Raji (cell line): ENCODE measurements around the gene LILRB3.

Experiments used
- POLR2A ChIP-seq: IDR thresholded peaks from 2 replicates; pipeline ENCODE4 v1.6.1; 2011; ENCODE audit warnings: low read depth, low read length, control low read depth; ENCODE audit not compliant: insufficient read depth

The LILRB3 gene

DNA sequence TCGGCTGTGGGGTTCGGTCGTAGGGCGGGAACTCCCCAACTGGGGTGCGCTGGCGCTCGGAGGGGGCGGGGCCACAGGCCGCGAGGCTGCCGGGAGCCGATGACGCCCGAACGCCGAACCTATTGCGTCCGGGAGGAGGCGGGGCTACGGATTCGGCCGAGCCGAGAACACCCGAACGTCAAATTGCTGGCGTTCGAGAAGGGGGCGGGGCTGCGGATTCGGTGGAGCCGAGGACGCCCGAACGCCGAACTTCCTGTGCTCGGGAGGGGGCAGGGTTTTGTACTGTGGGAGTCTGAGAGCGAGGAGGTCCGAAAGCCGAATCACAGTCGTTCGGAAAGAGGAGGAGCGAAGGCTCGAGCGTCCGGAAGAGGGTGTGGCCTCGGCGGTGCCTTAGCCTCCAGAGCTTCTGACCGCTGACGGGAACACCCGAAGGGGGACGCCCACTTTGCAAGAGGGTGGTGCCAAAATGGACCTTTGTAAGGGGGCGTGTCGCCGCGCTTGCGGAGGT, 32.2 kb downstream of the LILRB3 start:
- TF ChIP-seq POLR2A = no peak; the same call in 1 of the 2 replicates

DNA sequence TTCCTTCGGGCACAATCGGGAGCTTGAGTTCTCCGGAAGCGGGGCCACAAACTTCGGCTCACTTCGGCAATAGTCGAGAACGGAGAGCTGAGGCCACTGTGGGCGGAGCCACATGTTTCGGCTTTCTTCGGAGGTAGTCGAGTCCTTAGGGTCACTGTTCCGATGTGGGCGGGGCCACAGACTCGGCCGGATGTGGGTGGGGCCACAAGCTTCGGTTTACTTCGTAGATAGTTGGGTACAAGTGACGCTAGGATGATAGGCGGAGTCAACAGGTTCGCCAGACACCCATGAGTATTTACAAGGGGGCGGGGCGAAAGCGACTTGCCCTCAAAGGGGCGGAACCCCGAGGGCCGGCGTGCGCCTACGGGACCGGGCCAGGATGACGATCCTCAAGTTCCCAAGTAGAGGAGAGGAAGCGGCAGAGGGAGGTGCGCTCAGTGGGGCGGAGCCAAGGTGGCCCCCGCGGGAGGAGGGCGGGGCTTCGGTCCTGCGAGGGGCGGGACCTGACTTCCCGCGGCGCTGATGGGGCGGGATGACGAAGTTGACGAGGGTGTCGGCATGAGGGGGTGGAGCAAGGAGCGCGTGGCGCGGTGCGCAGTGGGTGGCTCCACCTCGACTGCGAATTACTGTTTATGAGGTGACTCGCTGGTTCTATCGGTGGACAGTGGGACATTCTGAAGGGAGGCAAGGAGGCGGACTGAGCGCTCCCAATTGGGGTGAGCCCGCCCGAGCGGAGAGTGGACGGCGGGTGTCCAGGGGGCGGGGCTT, 32.9 kb downstream of the LILRB3 start:
- TF ChIP-seq POLR2A = peak; percentile 77

DNA sequence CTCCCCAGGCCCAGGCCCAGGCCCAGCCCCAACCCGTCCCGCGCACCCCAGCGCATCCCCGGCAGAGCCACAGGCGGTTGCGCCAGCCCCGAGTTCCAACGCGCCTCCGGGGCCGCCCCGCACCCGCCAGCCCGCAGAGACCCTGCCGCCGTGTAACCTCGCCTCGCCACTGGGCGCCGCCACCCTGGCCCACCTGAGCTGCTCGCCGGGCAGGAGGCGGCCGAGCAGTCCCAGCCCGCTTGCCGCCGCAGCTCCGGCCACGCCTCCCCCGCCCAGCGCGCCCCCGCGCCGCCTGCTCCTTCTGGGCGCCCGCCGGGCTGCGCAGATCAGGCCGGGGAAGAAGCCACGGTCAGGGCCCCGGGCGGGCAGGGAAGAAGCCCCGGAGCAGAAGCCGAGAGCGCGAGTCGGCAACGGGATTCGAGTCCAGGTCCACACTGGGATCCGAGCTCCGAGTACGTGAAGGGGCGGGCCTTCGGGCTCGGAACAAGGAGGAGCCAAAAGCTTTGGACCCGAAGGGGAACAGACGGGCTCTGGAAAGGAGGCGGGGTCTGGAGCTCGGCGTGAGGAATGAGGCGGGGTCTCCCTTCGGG, 33.6 kb downstream of the LILRB3 start, which contains the start of gene MBOAT7:
MBOAT7 (minus strand) TSS at position 436 of the 590 bp plus-strand sequence. CDS start 1,072 bp downstream, outside the sequence.
- peak; percentile 80 for TF ChIP-seq POLR2A

DNA sequence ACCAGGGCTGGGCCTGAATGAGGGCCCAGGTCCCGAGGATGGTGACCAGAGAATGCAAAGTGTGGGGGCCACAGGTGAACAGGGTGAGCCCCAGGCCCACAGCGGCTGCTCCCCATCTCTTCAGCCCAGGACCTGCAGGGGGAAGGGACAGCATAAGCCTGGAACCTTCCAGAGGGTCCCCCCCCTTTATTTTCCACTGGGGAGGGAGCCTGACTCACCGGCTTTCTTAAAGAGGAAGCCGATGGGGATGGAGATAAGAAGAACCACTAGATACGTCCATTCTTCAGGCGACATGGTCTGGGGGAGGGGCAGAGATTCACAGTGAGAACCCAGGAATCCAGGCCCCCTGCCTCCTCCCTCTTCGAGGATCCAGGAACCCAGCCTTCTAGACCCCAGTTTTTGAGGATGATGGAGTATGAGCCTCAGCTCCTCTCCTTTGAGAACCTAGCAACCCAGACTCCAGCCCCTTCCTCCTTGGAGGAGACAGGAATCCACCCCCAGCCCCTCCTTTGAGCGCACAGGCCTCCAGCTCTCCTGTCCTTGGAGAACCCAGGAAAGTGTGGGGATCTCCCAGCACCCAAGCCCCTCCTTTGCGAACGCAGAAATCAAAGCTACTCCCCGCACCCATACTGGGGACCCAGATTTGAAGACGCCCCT, 34.5 kb downstream of the LILRB3 start:
- no peak for TF ChIP-seq POLR2A

DNA sequence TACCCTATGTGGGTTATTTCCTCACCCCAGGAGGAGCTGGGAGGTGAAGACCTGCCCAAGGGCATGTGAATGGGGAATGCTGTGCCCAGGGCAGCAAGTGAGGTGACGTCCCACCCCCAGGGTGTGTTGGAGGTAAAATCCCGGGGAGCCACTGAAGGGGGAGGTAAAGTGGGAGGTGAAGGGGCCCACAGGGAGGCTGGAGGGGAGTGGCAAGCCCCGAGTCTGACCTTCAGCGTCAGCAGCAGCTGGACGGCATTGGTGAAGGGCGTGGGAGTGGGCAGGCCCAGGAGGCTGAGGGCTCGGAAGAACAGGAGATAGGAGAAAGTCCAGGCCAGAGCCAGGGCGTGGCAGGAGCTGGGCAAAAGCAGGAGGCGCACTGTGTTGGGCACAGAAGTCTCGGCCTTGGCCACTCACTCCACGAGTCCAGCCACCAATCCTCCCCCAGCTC, 35.8 kb downstream of the LILRB3 start:
- no peak for TF ChIP-seq POLR2A

DNA sequence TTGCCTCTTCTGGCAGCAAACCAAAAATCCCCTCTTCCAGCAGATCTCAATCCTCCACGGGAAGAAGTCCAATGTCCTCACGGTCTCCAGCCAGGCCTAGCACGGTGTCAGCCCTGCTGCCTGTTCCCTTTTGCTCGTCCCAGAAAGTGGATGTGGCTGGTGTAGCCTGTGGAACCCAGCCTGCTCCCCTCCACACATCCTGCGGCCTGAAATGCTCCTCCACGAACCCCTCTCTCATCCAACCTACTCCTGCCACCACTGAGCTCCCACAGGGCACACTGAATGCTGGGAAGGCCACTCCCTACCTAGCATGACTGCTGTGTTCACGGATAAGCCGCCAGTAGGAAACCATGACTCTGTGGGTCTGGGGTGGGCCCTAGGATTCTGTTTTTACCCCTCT, 36.5 kb downstream of the LILRB3 start:
- no peak for TF ChIP-seq POLR2A

DNA sequence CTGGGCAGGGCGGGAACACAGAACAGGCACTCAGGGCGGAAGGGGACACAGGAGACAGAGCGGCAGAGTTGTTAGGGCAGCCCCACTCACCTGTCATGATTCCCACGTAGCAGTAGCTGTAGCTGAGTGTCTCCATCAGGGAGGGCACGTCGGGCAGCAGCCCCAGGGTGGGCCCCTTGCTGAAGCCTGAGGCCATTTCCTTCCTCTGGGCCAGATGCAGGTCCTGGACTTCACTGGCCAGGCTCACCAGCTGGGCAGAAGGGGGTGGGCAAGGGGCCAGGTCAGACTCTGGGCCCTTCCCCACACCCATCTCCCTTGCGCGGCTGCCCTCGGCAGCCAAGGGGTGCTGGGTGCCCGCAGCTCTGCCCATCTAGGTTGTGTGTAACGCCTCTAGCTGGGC, 39.4 kb downstream of the LILRB3 start:
- TF ChIP-seq POLR2A = no peak

DNA sequence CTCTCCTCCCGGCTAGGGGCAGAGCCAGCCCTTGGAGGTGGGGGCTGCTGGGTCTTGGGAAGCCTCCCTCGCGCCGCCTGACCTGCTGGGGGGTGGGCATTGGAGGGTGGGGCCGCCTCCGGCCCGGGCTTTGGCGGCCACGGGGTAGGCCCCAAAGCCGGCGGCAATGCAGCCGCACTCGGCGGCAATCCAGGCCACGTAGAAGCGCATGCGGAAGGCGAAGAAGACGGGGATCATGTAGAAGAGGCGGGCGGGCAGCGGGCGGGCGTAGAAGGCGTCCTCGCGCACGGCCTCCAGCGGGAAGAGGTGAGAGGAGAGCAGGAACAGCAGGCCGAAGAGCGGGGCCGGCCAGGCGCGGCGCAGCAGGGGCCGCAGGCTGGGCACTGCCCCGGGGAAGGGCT, 42.1 kb downstream of the LILRB3 start:
- TF ChIP-seq POLR2A = no peak

DNA sequence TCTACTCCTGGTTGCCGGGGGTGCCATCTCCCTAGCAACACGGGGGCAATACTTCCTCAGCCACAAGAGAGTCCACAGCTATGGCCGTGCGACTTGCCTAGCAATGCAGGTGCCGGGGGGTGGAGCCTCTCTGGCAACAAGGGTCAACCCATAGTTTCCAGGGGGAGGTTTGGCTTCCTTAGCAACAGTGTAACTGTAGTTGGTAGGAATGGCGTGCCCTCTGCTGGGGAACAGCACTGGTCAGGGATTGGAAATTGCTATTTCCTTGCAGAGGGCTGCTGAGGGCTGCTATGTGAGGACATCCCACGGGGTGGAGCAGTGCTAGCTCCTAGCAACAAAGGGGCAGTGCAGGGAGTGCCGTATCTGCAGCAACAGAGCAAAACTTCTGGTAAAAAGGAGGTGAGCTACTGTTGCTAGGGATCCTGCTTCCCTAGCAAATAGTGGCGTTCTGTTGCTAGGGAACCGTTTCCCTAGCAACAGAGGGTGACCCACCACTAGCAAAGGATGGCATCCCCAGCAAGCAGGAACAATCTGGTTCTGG, 42.8 kb downstream of the LILRB3 start:
- TF ChIP-seq POLR2A = no peak

DNA sequence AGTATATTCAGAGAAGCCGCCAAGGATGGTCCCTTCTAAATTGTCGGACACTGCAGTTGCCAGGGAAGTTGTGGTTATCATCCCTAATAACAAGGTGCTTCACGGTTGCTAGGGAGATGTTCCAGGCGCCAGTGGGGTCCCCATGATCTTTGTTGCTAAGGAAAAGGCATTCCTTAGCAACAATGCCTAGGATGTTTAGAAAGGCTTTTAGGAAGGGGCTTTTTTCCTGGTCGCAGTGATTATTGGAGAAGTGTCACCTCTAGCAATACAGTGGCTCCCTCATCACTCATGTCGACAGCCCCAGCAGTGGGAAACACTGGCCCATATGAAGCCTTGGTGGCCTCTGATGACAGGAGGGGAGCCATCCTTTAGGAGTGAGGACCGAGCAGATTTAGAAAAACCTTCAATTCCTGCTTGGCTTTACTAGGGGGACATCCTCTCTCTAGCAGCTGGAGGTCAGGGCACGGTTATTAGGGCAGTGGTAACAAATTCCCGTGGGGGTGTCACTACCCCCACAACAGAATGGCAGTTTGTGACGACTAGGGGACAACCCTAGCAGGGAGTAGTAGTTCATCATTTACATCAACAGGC, 43.5 kb downstream of the LILRB3 start:
- no peak for TF ChIP-seq POLR2A

DNA sequence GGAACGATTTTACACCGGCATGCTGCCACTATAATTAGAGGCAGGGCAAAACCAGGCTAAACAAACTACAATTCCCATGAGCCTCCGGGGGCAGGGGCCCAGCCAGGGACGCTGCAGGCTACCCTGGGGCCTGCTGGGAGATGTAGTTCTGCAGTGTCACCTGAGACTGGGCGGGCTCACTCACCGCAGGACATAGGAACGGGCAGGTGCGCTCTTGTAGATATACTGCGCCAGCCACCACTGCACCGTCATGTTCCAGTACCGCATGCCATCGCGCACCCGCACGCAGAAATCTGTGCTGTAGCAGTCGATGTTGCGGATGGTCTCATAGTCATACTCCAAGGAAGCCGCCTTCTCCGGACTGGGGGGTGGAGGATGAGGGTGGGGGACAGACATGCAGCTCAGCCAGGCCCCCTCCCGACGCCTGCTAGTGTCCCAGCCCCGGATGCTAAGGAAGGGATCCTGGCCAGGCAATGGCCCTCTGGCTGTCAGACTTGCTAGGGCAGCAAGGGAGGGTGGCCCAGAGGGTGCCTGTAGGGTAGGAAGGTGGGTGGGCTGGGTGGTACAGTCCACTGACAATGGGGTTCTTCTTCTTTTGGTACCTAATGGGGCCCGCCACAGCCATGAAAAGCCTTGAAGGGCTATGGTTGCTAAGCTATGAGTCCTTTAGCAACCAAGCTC, 44.1 kb downstream of the LILRB3 start:
- TF ChIP-seq POLR2A = no peak

DNA sequence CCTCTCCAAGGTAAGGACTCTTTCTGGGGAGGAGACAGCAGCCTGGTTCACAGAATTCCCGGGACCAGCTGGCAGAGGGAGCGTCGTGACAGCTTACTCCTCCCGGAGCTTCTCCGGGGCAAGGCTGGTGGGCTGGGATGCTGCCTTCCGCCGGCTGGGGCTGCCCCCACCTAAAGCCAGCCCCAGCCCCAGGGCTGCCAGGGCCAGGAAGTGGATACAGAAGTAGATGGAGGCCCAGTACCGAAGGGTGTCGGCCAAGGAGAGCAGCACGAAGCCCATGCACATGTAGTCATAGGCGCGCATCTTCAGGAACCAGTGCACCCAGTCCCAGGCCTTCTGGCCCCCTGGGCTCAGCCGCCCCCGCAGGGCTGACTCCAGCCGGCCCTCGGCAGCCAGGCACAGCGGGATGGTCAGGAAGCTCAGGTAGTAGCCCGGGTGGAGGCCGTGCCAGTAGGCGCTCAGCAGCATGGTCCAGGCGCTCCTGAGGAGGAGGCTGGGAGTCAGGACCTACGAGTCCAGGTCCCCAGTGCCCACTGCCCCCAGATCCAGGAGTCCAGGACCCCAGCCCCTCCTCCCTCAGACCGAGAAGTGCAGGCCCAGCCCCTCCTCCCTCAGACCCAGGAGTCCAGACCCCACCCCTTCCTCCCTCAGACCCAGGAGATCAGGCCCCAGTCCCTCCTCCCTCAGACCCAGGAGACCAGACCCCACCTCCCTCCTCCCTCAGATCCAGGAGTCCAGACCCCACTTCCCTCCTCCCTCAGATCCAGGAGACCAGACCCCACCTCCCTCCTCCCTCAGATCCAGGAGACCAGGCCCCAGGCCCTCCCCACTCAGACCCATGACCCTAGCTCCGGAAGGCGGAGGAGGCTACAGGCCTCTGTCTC, 48.6 kb downstream of the LILRB3 start:
- TF ChIP-seq POLR2A = no peak

DNA sequence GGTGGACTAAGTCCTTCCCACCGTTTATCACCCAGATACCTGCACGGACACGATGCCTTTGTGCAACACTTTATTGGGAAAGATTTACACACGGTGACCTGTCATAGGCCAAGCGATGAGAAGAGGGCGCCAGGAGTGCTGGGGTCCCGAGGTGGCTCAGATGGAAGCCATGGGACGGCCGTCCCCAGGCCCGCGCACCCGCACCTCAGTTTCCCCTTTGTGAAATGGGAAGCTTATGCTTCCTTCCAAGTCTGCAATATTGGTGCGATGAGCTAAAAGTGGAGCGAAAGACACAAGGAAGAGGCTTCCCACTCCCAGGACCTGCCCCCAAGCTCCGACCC, 49.5 kb downstream of the LILRB3 start:
- no peak for TF ChIP-seq POLR2A

DNA sequence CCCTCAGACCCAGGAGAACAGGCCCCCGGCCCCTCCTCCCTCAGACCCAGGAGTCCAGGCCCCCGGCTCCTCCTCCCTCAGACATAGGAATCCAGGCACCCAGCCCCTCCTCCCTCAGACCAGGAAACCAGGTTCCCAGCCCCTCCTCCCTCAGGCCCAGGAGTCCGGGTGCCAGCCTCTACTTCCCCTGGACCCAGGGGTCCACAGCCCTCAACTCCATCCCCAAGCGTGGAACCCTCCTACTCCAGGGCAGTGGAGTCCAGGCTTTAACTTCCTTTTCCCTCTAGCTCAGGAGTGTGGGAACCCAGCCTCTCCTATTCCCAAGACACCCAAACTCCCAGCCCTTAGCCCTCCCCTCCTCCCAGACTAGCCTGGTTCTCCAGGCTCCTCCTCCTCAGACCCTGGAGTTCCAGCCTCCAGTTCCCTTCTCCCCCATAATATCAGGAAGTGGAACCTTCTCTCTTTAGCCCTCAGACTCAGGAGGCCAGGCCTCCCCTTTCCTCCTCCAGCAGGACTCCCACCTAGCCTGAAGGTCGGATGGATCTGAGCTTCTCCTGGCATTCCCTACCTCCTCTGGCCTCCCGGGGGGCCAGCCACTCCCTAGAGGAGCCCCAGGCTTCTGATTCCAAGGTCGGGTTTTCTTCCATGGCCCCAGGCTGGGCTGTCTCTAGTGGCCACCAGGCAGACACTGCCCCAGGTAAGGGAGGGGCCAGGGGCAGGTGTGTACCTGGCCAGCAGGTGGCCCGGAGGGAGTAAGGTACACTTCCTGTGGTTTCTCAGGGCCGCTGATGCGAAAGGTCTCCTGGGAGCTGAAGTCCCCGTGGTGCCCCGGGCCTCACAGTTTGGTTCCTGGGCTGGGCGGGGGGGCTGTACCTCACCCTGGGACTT, 50.1 kb downstream of the LILRB3 start, which contains the start of gene TMC4:
TMC4 (minus strand) TSS at position 690 of the 888 bp plus-strand sequence; CDS start at position 647, 43 bp downstream.
- no peak for TF ChIP-seq POLR2A
